IPS DF 6.9 (cell line): Measurements from ENCODE around the gene TMEM123.
"Not testable (repeated sequence)": the region's sequence is repeated elsewhere in the genome, so short reads cannot be mapped to it uniquely, and the experiment has no call there.

Source experiments
- DNase-seq: peaks from one replicate; pipeline ENCODE4 v3.0.0-alpha.2; 2013; ENCODE audit warnings: low read depth, low spot score
- H3K27ac ChIP-seq: one replicate; pipeline ENCODE4 v1.5.1; 2013; ENCODE audit warnings: low read length, control low read depth
- H3K27me3 ChIP-seq: 2 replicates; pipeline ENCODE4 v1.6.1; 2013; ENCODE audit warnings: mild to moderate bottlenecking, low read length; ENCODE audit not compliant: control insufficient read depth, insufficient read depth
- H3K36me3 ChIP-seq: 2 replicates; pipeline ENCODE4 v1.6.1; 2013; ENCODE audit warnings: low read length; ENCODE audit not compliant: control insufficient read depth, insufficient read depth
- H3K4me1 ChIP-seq: 2 replicates; pipeline ENCODE4 v1.6.1; 2013; ENCODE audit warnings: low read length; ENCODE audit not compliant: control insufficient read depth, insufficient read depth
- H3K4me3 ChIP-seq: 2 replicates; pipeline ENCODE4 v1.5.1; 2013; ENCODE audit warnings: mild to moderate bottlenecking, low read length
- H3K9me3 ChIP-seq: 2 replicates; pipeline ENCODE4 v1.6.1; 2013; ENCODE audit warnings: low read length, inconsistent platforms; ENCODE audit not compliant: control insufficient read depth, insufficient read depth
- WGBS: extraction: QIAGEN DNeasy Blood & Tissue Kit; methylation state at CpG from one replicate; pipeline ENCODE4 v1.1.7; 2013; ENCODE audit warnings: mixed read lengths, missing lambda C conversion rate; ENCODE audit not compliant: insufficient read length, insufficient coverage; 5-methylcytosine and 5-hydroxymethylcytosine counted together

Gene TMEM123

GRCh38 chr11:102451041-102451680 lies 1.4 kb downstream of the TMEM123 start:
- WGBS = no CpG with 5 or more reads among the region's 6 CpGs
- Histone ChIP-seq H3K27ac (no peak overlapping the region), H3K9me3 (no peaks in the 10 kb centered on the region), H3K4me1 (peaks cover 6% of the 10 kb centered on the region), H3K36me3 (no peaks in the 10 kb centered on the region), H3K27me3 (peaks cover 3% of the 10 kb centered on the region; the same call in 1 of the 2 replicates), H3K4me3 (peak overlapping the region; percentile 85; the same call in 1 of the 2 replicates)
- DNase-seq = no peak

- peaks cover 6% of the 10 kb centered on the region for H3K4me1 ChIP-seq
- no CpG with 5 or more reads among the region's 7 CpGs for WGBS
- peaks cover 3% of the 10 kb centered on the region; the same call in 1 of the 2 replicates for H3K27me3 ChIP-seq
- H3K27ac ChIP-seq = no peak overlapping the region
- no peak for DNase-seq
- no peaks in the 10 kb centered on the region for H3K36me3 ChIP-seq
- H3K9me3 ChIP-seq = no peaks in the 10 kb centered on the region
- no peak overlapping the region for H3K4me3 ChIP-seq
Observed at GRCh38 chr11:102449651-102450570, 2.7 kb downstream of the TMEM123 start.

- Histone ChIP-seq H3K4me3 (no peak overlapping the region), H3K36me3 (no peaks in the 10 kb centered on the region), H3K4me1 (peaks cover 4% of the 10 kb centered on the region), H3K9me3 (no peaks in the 10 kb centered on the region), H3K27ac (no peak overlapping the region), H3K27me3 (peaks cover 3% of the 10 kb centered on the region; the same call in 1 of the 2 replicates)
- DNase-seq = no peak
- WGBS = no CpG with 5 or more reads among the region's 2 CpGs
Observed at GRCh38 chr11:102448869-102449224, 3.7 kb downstream of the TMEM123 start.

DNA sequence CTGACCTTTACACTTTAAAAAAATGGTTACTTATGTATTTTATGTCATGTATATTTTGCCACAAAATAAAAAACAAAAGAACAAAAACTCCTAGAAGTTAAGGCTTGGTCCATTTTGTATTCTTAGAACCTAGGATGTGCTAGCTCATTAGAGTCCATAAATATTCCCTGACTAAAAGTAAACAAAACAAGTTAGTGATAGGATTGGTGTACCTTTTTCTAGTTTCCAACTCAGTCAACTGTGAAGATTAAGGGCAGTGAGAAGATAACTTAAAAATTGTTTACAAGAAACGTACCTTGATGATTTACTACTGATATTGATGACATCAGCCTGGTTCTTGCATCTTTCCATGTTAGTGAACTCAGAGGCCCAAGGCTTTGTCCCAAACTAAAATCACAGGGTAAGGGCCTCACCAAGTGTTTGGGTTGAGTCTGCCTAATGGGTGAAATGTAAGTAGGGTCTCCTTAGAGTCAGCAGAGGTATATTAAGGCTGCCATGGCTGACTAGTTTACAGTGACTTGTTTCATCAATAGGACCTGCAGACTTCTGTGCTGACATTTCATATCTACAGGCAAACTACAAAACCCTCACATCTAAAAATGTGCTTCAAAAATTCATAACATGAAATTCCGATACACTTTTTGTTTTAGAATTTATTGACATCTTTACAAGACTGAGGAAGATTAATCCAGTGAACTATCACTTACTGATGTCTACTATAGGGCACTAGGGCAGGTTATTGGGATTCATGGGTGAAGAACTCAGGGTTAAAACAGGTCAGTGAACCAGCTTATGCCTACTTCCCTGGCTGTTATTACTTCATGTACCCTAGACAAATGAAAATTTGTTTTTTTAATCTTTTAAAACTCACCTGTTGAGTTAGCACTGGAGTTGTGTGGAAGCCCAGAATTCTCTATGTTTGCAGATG lies 4.4 kb downstream of the TMEM123 start:
- Histone ChIP-seq H3K4me1 (peaks cover 2% of the 10 kb centered on the region; the same call in 1 of the 2 replicates), H3K27me3 (no peaks in the 10 kb centered on the region; the same call in 1 of the 2 replicates), H3K9me3 (no peaks in the 10 kb centered on the region), H3K36me3 (no peaks in the 10 kb centered on the region), H3K4me3 (no peak overlapping the region), H3K27ac (no peak overlapping the region)
- no peak for DNase-seq
- no CpG with 5 or more reads among the region's 2 CpGs for WGBS

GRCh38 chr11:102447193-102447592 lies 5.4 kb downstream of the TMEM123 start:
- H3K9me3 ChIP-seq = no peaks in the 10 kb centered on the region
- no peak for DNase-seq
- peaks cover 2% of the 10 kb centered on the region; the same call in 1 of the 2 replicates for H3K4me1 ChIP-seq
- no peaks in the 10 kb centered on the region for H3K36me3 ChIP-seq
- no peak overlapping the region for H3K4me3 ChIP-seq
- no peak overlapping the region for H3K27ac ChIP-seq
- H3K27me3 ChIP-seq = no peaks in the 10 kb centered on the region; the same call in 1 of the 2 replicates

- WGBS = no CpG with 5 or more reads among the region's 3 CpGs
- Histone ChIP-seq H3K36me3 (no peaks in the 10 kb centered on the region), H3K4me3 (no peak overlapping the region), H3K9me3 (no peaks in the 10 kb centered on the region), H3K27me3 (no peaks in the 10 kb centered on the region; the same call in 1 of the 2 replicates), H3K4me1 (peaks cover 2% of the 10 kb centered on the region; the same call in 1 of the 2 replicates), H3K27ac (no peak overlapping the region)
- DNase-seq = no peak
Observed at GRCh38 chr11:102446606-102447005, 6.0 kb downstream of the TMEM123 start.

DNA sequence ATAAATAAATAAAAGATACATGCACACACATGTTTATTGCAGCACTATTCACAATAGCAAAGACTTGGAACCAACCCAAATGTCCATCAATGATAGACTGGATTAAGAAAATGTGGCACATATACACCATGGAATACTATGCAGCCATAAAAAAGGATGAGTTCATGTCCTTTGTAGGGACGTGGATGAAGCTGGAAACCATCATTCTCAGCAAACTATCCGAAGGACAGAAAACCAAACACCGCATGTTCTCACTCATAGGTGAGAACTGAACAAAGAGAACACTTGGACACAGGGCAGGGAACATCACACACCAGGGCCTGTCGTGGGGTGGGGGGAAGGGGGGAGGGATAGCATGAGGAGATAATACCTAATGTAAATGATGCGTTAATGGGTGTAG lies 7.9 kb downstream of the TMEM123 start:
- not testable (repeated sequence) for H3K27ac ChIP-seq, H3K27me3 ChIP-seq, H3K36me3 ChIP-seq, DNase-seq, H3K9me3 ChIP-seq, H3K4me1 ChIP-seq, H3K4me3 ChIP-seq
- WGBS = no CpG with 5 or more reads among the region's 5 CpGs

DNA sequence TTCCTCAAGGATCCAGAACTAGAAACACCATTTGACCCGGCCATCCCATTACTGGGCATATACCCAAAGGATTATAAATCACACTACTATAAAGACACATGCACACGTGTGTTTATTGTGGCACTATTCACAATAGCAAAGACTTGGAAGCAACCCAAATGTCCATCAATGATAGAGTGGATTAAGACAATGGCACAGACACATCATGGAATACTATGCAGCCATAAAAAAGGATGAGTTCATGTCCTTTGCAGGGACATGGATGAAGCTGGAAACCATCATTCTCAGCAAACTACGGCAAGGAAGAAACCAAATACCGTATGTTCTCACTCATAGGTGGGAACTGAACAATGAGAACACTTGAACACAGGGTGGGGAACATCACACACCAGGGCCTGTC lies 8.4 kb downstream of the TMEM123 start:
- not testable (repeated sequence) for H3K4me1 ChIP-seq, DNase-seq, H3K36me3 ChIP-seq, H3K9me3 ChIP-seq, H3K27ac ChIP-seq, H3K4me3 ChIP-seq, H3K27me3 ChIP-seq
- no CpG with 5 or more reads among the region's 4 CpGs for WGBS

DNA sequence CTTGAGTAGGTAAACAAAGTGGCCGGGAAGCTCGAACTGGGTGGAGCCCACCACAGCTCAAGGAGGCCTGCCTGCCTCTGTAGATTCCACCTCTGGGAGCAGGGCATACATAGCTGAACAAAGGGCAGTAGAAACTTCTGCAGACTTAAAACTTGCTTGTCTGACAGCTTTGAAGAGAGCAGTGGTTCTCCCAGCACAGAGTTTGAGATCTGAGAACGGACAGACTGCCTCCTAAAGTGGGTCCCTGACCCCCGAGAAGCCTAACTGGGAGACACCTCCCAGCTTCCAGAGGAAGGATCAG lies 13.6 kb downstream of the TMEM123 start:
- not testable (repeated sequence) for H3K4me1 ChIP-seq, H3K27ac ChIP-seq, DNase-seq, H3K27me3 ChIP-seq, H3K4me3 ChIP-seq, H3K9me3 ChIP-seq, H3K36me3 ChIP-seq
- WGBS = no CpG with 5 or more reads among the region's 4 CpGs
